Spleen (tissue), 11 donors: ENCODE measurements around the gene ASIC4. TPM values are rescaled to one million over a fixed set of nuclear protein-coding genes. Genes with fewer than 3 reads are reported as not detected.
A peak's percentile ranks its signal among the peaks of the same experiment; 100 is the strongest.

Experiments used
- DNase-seq: peaks from one replicate; pipeline ENCODE4 v3.0.0-alpha.2; 2020
- H3K27ac ChIP-seq, 8 donors: fragments of 200-600 bp; sonication (generic) in 7 of 8; 1 replicate in 4 of 8; 2 replicates in 4 of 8; pipeline versions ENCODE4 v1.5.0 to v1.8.0; 2016 to 2021; ENCODE audit warnings: inconsistent platforms in 4 of 8, mild to moderate bottlenecking in 4 of 8, moderate library complexity in 1 of 8
- H3K27me3 ChIP-seq, 7 donors: fragments of 200-600 bp; sonication (generic) in 6 of 7; replicated peaks in 1 of 7; 1 replicate in 4 of 7; 2 replicates in 3 of 7; pipeline versions ENCODE4 v1.5.0 to v1.8.0; 2016 to 2021; ENCODE audit warnings: inconsistent platforms in 3 of 7, mild to moderate bottlenecking in 1 of 7
- H3K36me3 ChIP-seq, 6 donors: fragments of 200-600 bp; sonication (generic) in 5 of 6; 1 replicate in 4 of 6; 2 replicates in 2 of 6; pipeline versions ENCODE4 v1.5.0 to v1.8.0; 2016 to 2021; ENCODE audit warnings: inconsistent platforms in 2 of 6
- H3K4me1 ChIP-seq, 6 donors: fragments of 200-600 bp; sonication (generic) in 5 of 6; 1 replicate in 3 of 6; 2 replicates in 3 of 6; pipeline versions ENCODE4 v1.5.0 to v1.8.0; 2016 to 2021; ENCODE audit warnings: inconsistent platforms in 3 of 6
- H3K4me3 ChIP-seq, 8 donors: fragments of 200-600 bp; sonication (generic) in 7 of 8; 1 replicate in 4 of 8; 2 replicates in 4 of 8; pipeline versions ENCODE4 v1.5.0 to v1.8.0; 2016 to 2021; ENCODE audit warnings: inconsistent platforms in 4 of 8, mild to moderate bottlenecking in 4 of 8, moderate library complexity in 2 of 8
- H3K9me3 ChIP-seq, 8 donors: fragments of 200-600 bp; sonication (generic) in 7 of 8; 1 replicate in 4 of 8; 2 replicates in 4 of 8; pipeline versions ENCODE4 v1.5.0 to v1.8.0; 2016 to 2021; ENCODE audit warnings: inconsistent platforms in 4 of 8
- POLR2A ChIP-seq, 3 donors: fragments of 450-650 bp; IDR thresholded peaks; one replicate each; pipeline ENCODE4 v1.5.1; 2017; ENCODE audit warnings: antibody characterized with exemption in 3 of 3, mild to moderate bottlenecking in 1 of 3
- POLR2AphosphoS5 ChIP-seq, 3 donors: sonication (generic); formaldehyde crosslinking; IDR thresholded peaks; one replicate each; pipeline ENCODE4 v1.5.1; 2017; ENCODE audit warnings: antibody characterized with exemption in 3 of 3
- WGBS, 5 donors: extraction: QIAGEN DNeasy Blood & Tissue Kit in 3 of 5; methylation state at CpG; one replicate each; pipeline versions ENCODE4 v1.1.5 to v1.1.7; 2013 to 2018; 5-methylcytosine and 5-hydroxymethylcytosine counted together
- intact Hi-C: fragments of 100-400 bp; cut with DNase I; formaldehyde crosslinking; loops from one replicate; pipeline ENCODE4 v1.15.0; 2023; ENCODE audit warnings: low total_unique reads
- polyA plus RNA-seq, 3 donors: library from polyadenylated mRNA; stranded (reverse); fragments of 200-250 nt; gene quantifications; one replicate each; pipeline ENCODE4 v1.2.1, GENCODE V29; 2013
- total RNA-seq, 7 donors: library from RNA; depleted of rRNA in 3 of 7; stranded (reverse); fragments of >200 nt in 3 of 7; fragmentation: NEBNext Ultra II Directional in 4 of 7; extraction: Animal tissue kit (Norgen Biotek cat#: 25700) in 4 of 7; gene quantifications; one replicate each; pipeline versions ENCODE4 v1.1.0 to v1.2.1, GENCODE V29; 2016 to 2021
- TF ChIP-seq, protein P1 (sequence below), 11 experiments: fragments of 200-600 bp in 7 of 11; fragments of 450-650 bp in 4 of 11; sonication (generic) in 4 of 11; IDR thresholded peaks in 8 of 11; conservative IDR thresholded peaks in 3 of 11; 1 replicate in 7 of 11; 2 replicates in 4 of 11; pipeline versions ENCODE4 v1.4.0 to v1.8.0; 2016 to 2021; ENCODE audit warnings: antibody characterized with exemption in 11 of 11, inconsistent platforms in 4 of 11, mild to moderate bottlenecking in 1 of 11
- donor health status: healthy with polysubstance abuse.
- donor health status: DM: no; HTN: no; CAD: no; lungs with moderate emphysema.
- donor health status: DM: no; HTN: no; CAD: no.
- donor health status: Bipolar disorder and iron deficiency.
- donor health status: healthy.
- donor health status: DM: no; HTN: no; CAD: no.
- donor health status: DM: yes; HTN: yes; CAD: no.

The ASIC4 gene
- total and polyA plus RNA-seq, 10 donors = 0.04 to 0.32 (median 0.05) TPM; not detected in 6

DNA sequence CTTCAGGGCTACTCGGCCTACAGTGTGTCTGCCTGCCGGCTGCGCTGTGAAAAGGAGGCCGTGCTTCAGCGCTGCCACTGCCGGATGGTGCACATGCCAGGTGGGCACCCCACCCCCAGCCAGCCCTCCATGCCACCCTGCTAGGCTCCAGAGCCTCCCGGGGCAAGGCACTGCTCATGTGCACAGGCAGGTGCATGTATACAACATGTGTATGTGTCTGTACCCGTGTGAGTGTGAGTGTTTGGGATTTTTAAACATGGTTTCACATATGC is 18.0 kb downstream of the ASIC4 start:
- H3K36me3 ChIP-seq = no peaks in the 10 kb centered on the region
- intact Hi-C loops = loop anchor here (10.0 kb wide), 1 partner anchor 58 kb away; no protein-coding TSS in a partner anchor
- WGBS, 5 donors = 67 to 92% (median 85%) methylated on average over 1 to 8 of the region's 8 CpGs
- peak; percentile 71 for DNase-seq
- H3K4me1 ChIP-seq = peaks cover 0 to 9% (median 6%) of the 10 kb centered on the region in 6 donors
- H3K27ac ChIP-seq = no peak overlapping the region
- TF ChIP-seq POLR2A (IDR thresholded peaks at IDR 0.05) (no peak), POLR2AphosphoS5 (IDR thresholded peaks at IDR 0.05) (no peak)
- TF ChIP-seq, protein P1, sequence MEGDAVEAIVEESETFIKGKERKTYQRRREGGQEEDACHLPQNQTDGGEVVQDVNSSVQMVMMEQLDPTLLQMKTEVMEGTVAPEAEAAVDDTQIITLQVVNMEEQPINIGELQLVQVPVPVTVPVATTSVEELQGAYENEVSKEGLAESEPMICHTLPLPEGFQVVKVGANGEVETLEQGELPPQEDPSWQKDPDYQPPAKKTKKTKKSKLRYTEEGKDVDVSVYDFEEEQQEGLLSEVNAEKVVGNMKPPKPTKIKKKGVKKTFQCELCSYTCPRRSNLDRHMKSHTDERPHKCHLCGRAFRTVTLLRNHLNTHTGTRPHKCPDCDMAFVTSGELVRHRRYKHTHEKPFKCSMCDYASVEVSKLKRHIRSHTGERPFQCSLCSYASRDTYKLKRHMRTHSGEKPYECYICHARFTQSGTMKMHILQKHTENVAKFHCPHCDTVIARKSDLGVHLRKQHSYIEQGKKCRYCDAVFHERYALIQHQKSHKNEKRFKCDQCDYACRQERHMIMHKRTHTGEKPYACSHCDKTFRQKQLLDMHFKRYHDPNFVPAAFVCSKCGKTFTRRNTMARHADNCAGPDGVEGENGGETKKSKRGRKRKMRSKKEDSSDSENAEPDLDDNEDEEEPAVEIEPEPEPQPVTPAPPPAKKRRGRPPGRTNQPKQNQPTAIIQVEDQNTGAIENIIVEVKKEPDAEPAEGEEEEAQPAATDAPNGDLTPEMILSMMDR (IDR thresholded peaks at IDR 0.05 in 8 of 11, conservative IDR thresholded peaks at IDR 0.05 in 3 of 11) = no peak
- H3K4me3 ChIP-seq = no peak overlapping the region
- no peaks in the 10 kb centered on the region for H3K9me3 ChIP-seq
- H3K27me3 ChIP-seq = peaks cover 5 to 81% (median 34%) of the 10 kb centered on the region in 7 donors

DNA sequence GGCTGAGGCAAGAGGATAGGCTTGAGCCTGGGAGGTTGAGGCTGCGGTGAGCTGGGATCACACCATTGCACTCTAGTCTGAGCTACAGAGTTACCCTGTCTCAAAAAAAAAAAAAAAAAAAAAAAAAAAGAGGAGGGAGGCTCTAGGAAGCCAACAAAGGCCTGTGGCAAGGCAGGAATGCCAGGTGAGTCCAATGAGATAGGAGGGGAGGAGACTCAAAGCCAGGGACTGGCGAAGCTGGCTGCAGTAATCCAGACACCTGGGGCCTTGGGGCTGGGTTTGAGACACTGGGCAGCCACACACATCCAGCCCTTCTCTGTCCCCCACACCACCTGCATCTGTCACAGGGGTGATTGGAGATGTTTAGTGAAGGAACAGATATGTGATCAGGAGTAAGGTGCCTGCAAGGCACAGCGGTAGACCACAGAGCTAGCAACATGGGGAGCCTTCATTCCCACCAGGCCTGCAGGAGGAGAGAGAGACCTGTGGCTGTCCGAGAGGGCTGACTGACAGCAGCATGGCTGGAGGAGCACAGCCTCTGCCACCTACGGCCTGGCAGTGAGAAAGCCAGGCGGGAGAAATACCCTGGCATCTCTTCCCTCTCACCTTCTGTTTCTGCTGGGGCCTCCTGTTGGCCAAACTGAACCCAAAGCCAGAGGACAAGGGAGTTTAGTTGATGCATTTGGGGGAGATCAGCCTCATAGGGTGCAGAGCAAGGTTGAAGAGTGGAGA is 19.8 kb downstream of the ASIC4 start:
- Histone ChIP-seq H3K4me1 (peaks cover 0 to 9% (median 6%) of the 10 kb centered on the region in 6 donors), H3K9me3 (no peaks in the 10 kb centered on the region), H3K27me3 (peaks cover 5 to 81% (median 21%) of the 10 kb centered on the region in 7 donors), H3K4me3 (no peak overlapping the region), H3K36me3 (peaks cover 0 to 4% (median under 1%) of the 10 kb centered on the region in 6 donors), H3K27ac (no peak overlapping the region)
- 75 to 94% (median 84%) methylated on average over 6 of the region's 6 CpGs for WGBS, 5 donors
- DNase-seq = no peak
- intact Hi-C loops = loop anchor here (10.0 kb wide), 1 partner anchor 59 kb away; no protein-coding TSS in a partner anchor
- no peak for TF ChIP-seq POLR2AphosphoS5 (IDR thresholded peaks at IDR 0.05)
- TF ChIP-seq POLR2A (IDR thresholded peaks at IDR 0.05) = no peak
- TF ChIP-seq, protein P1 (IDR thresholded peaks at IDR 0.05 in 8 of 11, conservative IDR thresholded peaks at IDR 0.05 in 3 of 11) = no peak

DNA sequence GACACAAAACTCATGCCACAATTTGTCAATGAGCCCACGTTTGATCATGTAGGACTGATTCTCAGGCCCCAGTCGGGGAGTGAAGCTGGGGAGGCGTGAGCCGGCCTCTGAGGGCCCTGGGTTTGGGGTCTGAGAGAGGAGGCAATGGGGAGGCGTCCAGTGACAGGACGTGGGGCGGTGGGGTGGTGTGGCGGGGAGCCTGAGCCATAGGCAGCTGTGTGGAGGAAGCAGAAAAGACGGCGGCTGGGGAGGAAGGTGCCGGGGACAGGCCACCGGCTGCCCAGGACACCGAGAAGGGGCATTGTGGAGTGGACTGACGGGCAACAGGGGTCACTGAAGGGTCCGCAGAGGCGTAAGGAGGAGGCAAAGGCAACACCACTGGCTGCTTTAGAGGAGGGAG is 22.1 kb downstream of the ASIC4 start:
- peaks cover 2 to 6% (median 3%) of the 10 kb centered on the region in 6 donors for H3K4me1 ChIP-seq
- no peak overlapping the region for H3K4me3 ChIP-seq
- no peak overlapping the region for H3K27ac ChIP-seq
- 71 to 83% (median 77%) methylated on average over 16 of the region's 16 CpGs for WGBS, 5 donors
- peaks cover 0 to 81% (median 10%) of the 10 kb centered on the region in 7 donors for H3K27me3 ChIP-seq
- TF ChIP-seq POLR2AphosphoS5 (IDR thresholded peaks at IDR 0.05) (no peak), POLR2A (IDR thresholded peaks at IDR 0.05) (no peak)
- TF ChIP-seq, protein P1 (IDR thresholded peaks at IDR 0.05 in 8 of 11, conservative IDR thresholded peaks at IDR 0.05 in 3 of 11) = no peak
- intact Hi-C loops = loop anchor here (10.0 kb wide), 1 partner anchor 62 kb away; no protein-coding TSS in a partner anchor
- H3K36me3 ChIP-seq = peaks cover 0 to 20% (median 6%) of the 10 kb centered on the region in 6 donors
- no peaks in the 10 kb centered on the region for H3K9me3 ChIP-seq
- no peak for DNase-seq

DNA sequence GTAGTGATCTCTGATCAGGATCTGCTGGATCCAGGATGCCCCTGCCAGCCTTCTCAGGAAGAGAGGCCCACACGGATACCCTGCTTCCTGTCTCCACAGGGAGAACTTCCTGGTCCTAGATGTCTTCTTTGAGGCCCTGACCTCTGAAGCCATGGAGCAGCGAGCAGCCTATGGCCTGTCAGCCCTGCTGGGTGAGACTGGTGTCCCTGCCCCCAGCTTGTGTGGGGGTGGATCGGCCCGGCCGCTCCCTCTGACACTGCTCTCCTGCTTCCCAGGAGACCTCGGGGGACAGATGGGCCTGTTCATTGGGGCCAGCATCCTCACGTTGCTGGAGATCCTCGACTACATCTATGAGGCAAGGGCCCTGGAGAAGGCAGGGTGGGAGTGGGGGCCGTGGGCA is 22.7 kb downstream of the ASIC4 start:
- TF ChIP-seq POLR2A (IDR thresholded peaks at IDR 0.05) (no peak), POLR2AphosphoS5 (IDR thresholded peaks at IDR 0.05) (no peak)
- TF ChIP-seq, protein P1 (IDR thresholded peaks at IDR 0.05 in 8 of 11, conservative IDR thresholded peaks at IDR 0.05 in 3 of 11) = no peak
- peaks cover 0 to 81% (median 10%) of the 10 kb centered on the region in 7 donors for H3K27me3 ChIP-seq
- DNase-seq = no peak
- peaks cover 5 to 12% (median 8%) of the 10 kb centered on the region in 6 donors for H3K4me1 ChIP-seq
- intact Hi-C loops = loop anchor here (10.0 kb wide), 1 partner anchor 62 kb away; no protein-coding TSS in a partner anchor
- H3K27ac ChIP-seq = no peak overlapping the region
- H3K9me3 ChIP-seq = no peaks in the 10 kb centered on the region
- WGBS, 5 donors = 56 to 69% (median 66%) methylated on average over 3 to 9 of the region's 9 CpGs
- H3K36me3 ChIP-seq = peaks cover 0 to 20% (median 6%) of the 10 kb centered on the region in 6 donors
- no peak overlapping the region for H3K4me3 ChIP-seq
